ENCODE measurements around the gene IL23A. TPM values are rescaled to one million over a fixed set of nuclear protein-coding genes. Genes with fewer than 3 reads are reported as not detected.

Gene IL23A
- total RNA-seq, 1 donor from 2014 or later: not detected

GRCh38 chr12:56362130-56363059 lies 23.7 kb downstream of the IL23A start, which contains the start of gene APOF:
TSS of gene APOF (minus strand) at chr12:56362857. CDS start at chr12:56362745, 112 bp downstream.
- no peak for DNase-seq (ENCODE audit: low spot score)

GRCh38 chr12:56366948-56367347 lies 28.3 kb downstream of the IL23A start:
- no peaks in the 10 kb centered on the region for H3K36me3 Mint-ChIP-seq (ENCODE audit: low read depth)
- H3K27me3 Mint-ChIP-seq (ENCODE audit: low read depth): peaks cover 7% of the 10 kb centered on the region
- H3K27ac Mint-ChIP-seq (ENCODE audit: unreplicated experiment): no peak overlapping the region
- H3K4me1 Mint-ChIP-seq (ENCODE audit: low read depth): no peaks in the 10 kb centered on the region
- no peak for DNase-seq (ENCODE audit: low spot score)
- H3K4me3 Mint-ChIP-seq (ENCODE audit: unreplicated experiment): no peak overlapping the region
- H3K9me3 Mint-ChIP-seq (ENCODE audit: low read depth): no peaks in the 10 kb centered on the region
- no peak for TF ChIP-seq CTCF (IDR thresholded peaks at IDR 0.05)

More at GRCh38 chr12:56362130-56363059, 23.7 kb downstream of the IL23A start, which contains the start of gene APOF:
- Mint-ChIP-seq H3K4me1 (ENCODE audit: low read depth) (peaks cover 30% of the 10 kb centered on the region), H3K9me3 (ENCODE audit: low read depth) (no peaks in the 10 kb centered on the region), H3K4me3 (ENCODE audit: unreplicated experiment) (no peak within 1 kb of the TSS), H3K36me3 (ENCODE audit: low read depth) (no peaks in the 10 kb centered on the region), H3K27ac (ENCODE audit: unreplicated experiment) (no peak within 1 kb of the TSS), H3K27me3 (ENCODE audit: low read depth) (no peaks in the 10 kb centered on the region)
- TF ChIP-seq CTCF (IDR thresholded peaks at IDR 0.05): no peak

- no peaks in the 10 kb centered on the region for H3K4me1 Mint-ChIP-seq (ENCODE audit: low read depth)
- H3K27me3 Mint-ChIP-seq (ENCODE audit: low read depth): peaks cover 7% of the 10 kb centered on the region
- no peak overlapping the region for H3K27ac Mint-ChIP-seq (ENCODE audit: unreplicated experiment)
- no peaks in the 10 kb centered on the region for H3K36me3 Mint-ChIP-seq (ENCODE audit: low read depth)
- no peak overlapping the region for H3K4me3 Mint-ChIP-seq (ENCODE audit: unreplicated experiment)
- DNase-seq (ENCODE audit: low spot score): no peak
- peaks cover 10% of the 10 kb centered on the region for H3K9me3 Mint-ChIP-seq (ENCODE audit: low read depth)
- TF ChIP-seq CTCF (IDR thresholded peaks at IDR 0.05): no peak
Observed at GRCh38 chr12:56373515-56373914, 34.8 kb downstream of the IL23A start.

- no peak for DNase-seq (ENCODE audit: low spot score)
- Mint-ChIP-seq H3K9me3 (ENCODE audit: low read depth) (peaks cover 10% of the 10 kb centered on the region), H3K4me1 (ENCODE audit: low read depth) (no peaks in the 10 kb centered on the region), H3K36me3 (ENCODE audit: low read depth) (no peaks in the 10 kb centered on the region), H3K27ac (ENCODE audit: unreplicated experiment) (no peak overlapping the region), H3K4me3 (ENCODE audit: unreplicated experiment) (no peak overlapping the region), H3K27me3 (ENCODE audit: low read depth) (peaks cover 7% of the 10 kb centered on the region)
- TF ChIP-seq CTCF (IDR thresholded peaks at IDR 0.05): no peak
Observed at GRCh38 chr12:56374726-56375597, 36.3 kb downstream of the IL23A start.

Data from chondrocyte (in vitro differentiated cells).